Uterus (tissue), 4 donors: ENCODE data around the gene DTD2. TPM values are rescaled to one million over a fixed set of nuclear protein-coding genes. Genes with fewer than 3 reads are reported as not detected.

ENCODE experiments used
- DNase-seq, 2 donors: peaks; one replicate each; pipeline ENCODE4 v3.0.0-alpha.2; 2019 to 2020
- H3K27ac ChIP-seq, 2 donors: fragments of 200-600 bp; sonication (generic); 1 replicate in 1 of 2; 2 replicates in 1 of 2; pipeline ENCODE4 v1.5.1; 2016 to 2018
- H3K27me3 ChIP-seq, 2 donors: fragments of 200-600 bp; sonication (generic); one replicate each; pipeline ENCODE4 v1.5.1; 2018 to 2019; ENCODE audit warnings: control low read depth in 1 of 2
- H3K36me3 ChIP-seq, 2 donors: fragments of 200-600 bp; sonication (generic); one replicate each; pipeline ENCODE4 v1.5.1; 2019; ENCODE audit warnings: control low read depth in 1 of 2
- H3K4me1 ChIP-seq, 2 donors: fragments of 200-600 bp; sonication (generic); one replicate each; pipeline ENCODE4 v1.5.1; 2018 to 2019; ENCODE audit warnings: control low read depth in 1 of 2
- H3K4me3 ChIP-seq, 2 donors: fragments of 200-600 bp; sonication (generic); 1 replicate in 1 of 2; 2 replicates in 1 of 2; pipeline ENCODE4 v1.5.1; 2018 to 2019; ENCODE audit warnings: mild to moderate bottlenecking in 1 of 2
- H3K9me3 ChIP-seq, 2 donors: fragments of 200-600 bp; sonication (generic); one replicate each; pipeline ENCODE4 v1.5.1; 2019; ENCODE audit warnings: control low read depth in 1 of 2
- CTCF ChIP-seq, 4 experiments: fragments of 200-600 bp in 2 of 4; fragments of 450-650 bp in 2 of 4; sonication (generic) in 2 of 4; IDR thresholded peaks; one replicate each; pipeline ENCODE4 v1.5.1; 2016 to 2019; ENCODE audit warnings: antibody characterized with exemption in 4 of 4, mild to moderate bottlenecking in 2 of 4, moderate library complexity in 1 of 4
- POLR2A ChIP-seq, 2 donors: fragments of 450-650 bp; IDR thresholded peaks; one replicate each; pipeline ENCODE4 v1.6.1; 2016; ENCODE audit warnings: antibody characterized with exemption in 2 of 2, mild to moderate bottlenecking in 1 of 2, moderate library complexity in 1 of 2
- intact Hi-C: fragments of 100-400 bp; cut with DNase I; formaldehyde crosslinking; loops from one replicate; pipeline ENCODE4 v1.15.1; 2023; ENCODE audit warnings: low total_unique reads
- total RNA-seq, 4 donors: library from RNA; depleted of rRNA in 3 of 4; stranded (reverse); fragments of >200 nt in 3 of 4; gene quantifications; one replicate each; pipeline versions ENCODE4 v1.1.0 to v1.2.4, GENCODE V29; 2014 to 2023
- donor health status: DM: yes; HTN: yes; CAD: no.

The DTD2 gene
- total RNA-seq, result 10 to 100 TPM in 3 of 4 donors, 1 to 10 TPM in 1; 8.2 to 88.2 (median 36.3) TPM

GRCh38 chr14:31456841-31457664 is at the start of gene DTD2:
TSS of gene DTD2 (minus strand) at chr14:31457506. CDS start at chr14:31457393, 113 bp downstream.
- H3K27me3 ChIP-seq, result no peaks in the 10 kb centered on the region
- DNase-seq, result peak; percentile 93 to 95
- intact Hi-C loops, result no loop called here
- H3K9me3 ChIP-seq, result no peaks in the 10 kb centered on the region
- H3K36me3 ChIP-seq, result no peaks in the 10 kb centered on the region
- H3K27ac ChIP-seq, result peak within 1 kb of the TSS; percentile 90 to 92
- H3K4me1 ChIP-seq, result peaks cover 0 to 7% of the 10 kb centered on the region in 2 donors
- H3K4me3 ChIP-seq, result peak within 1 kb of the TSS; percentile 73 to 78
- TF ChIP-seq CTCF (IDR thresholded peaks at IDR 0.05) (peak in 1 of 4 experiments; percentile 17), POLR2A (IDR thresholded peaks at IDR 0.05) (peak; percentile 81 to 87)

- Histone ChIP-seq H3K36me3 (no peaks in the 10 kb centered on the region), H3K4me1 (peaks cover 0 to 4% of the 10 kb centered on the region in 2 donors), H3K4me3 (no peak overlapping the region), H3K27me3 (no peaks in the 10 kb centered on the region), H3K27ac (no peak overlapping the region), H3K9me3 (no peaks in the 10 kb centered on the region)
- DNase-seq, result no peak
- TF ChIP-seq POLR2A (IDR thresholded peaks at IDR 0.05) (no peak), CTCF (IDR thresholded peaks at IDR 0.05) (no peak)
- intact Hi-C loops, result loop anchor here (10.0 kb wide), 1 partner anchor 749 kb away; no protein-coding TSS in a partner anchor
Measured at GRCh38 chr14:31505411-31505810, 48.1 kb upstream of the DTD2 start.

GRCh38 chr14:31501870-31502269 is 44.6 kb upstream of the DTD2 start:
- Histone ChIP-seq H3K27me3 (no peaks in the 10 kb centered on the region), H3K27ac (no peak overlapping the region), H3K4me3 (no peak overlapping the region), H3K9me3 (no peaks in the 10 kb centered on the region), H3K4me1 (peaks cover 0 to 4% of the 10 kb centered on the region in 2 donors), H3K36me3 (no peaks in the 10 kb centered on the region)
- no peak for TF ChIP-seq CTCF (IDR thresholded peaks at IDR 0.05)
- TF ChIP-seq POLR2A (IDR thresholded peaks at IDR 0.05), result no peak
- intact Hi-C loops, result loop anchor here (10.0 kb wide), 1 partner anchor 753 kb away; no protein-coding TSS in a partner anchor
- no peak for DNase-seq

- Histone ChIP-seq H3K4me1 (no peaks in the 10 kb centered on the region), H3K27ac (no peak overlapping the region)
- TF ChIP-seq CTCF (IDR thresholded peaks at IDR 0.05) (no peak), POLR2A (IDR thresholded peaks at IDR 0.05) (no peak)
Measured at GRCh38 chr14:31492759-31493498, 35.6 kb upstream of the DTD2 start.

GRCh38 chr14:31489691-31490090 is 32.4 kb upstream of the DTD2 start:
- Histone ChIP-seq H3K4me1 (no peaks in the 10 kb centered on the region), H3K36me3 (no peaks in the 10 kb centered on the region), H3K4me3 (no peak overlapping the region), H3K9me3 (no peaks in the 10 kb centered on the region), H3K27ac (no peak overlapping the region), H3K27me3 (no peaks in the 10 kb centered on the region)
- no peak for TF ChIP-seq CTCF (IDR thresholded peaks at IDR 0.05)
- no peak for TF ChIP-seq POLR2A (IDR thresholded peaks at IDR 0.05)
- DNase-seq, result no peak
- intact Hi-C loops, result no loop called here

More at GRCh38 chr14:31492759-31493498, 35.6 kb upstream of the DTD2 start:
- no peaks in the 10 kb centered on the region for H3K9me3 ChIP-seq
- H3K36me3 ChIP-seq, result no peaks in the 10 kb centered on the region
- DNase-seq, result no peak
- H3K27me3 ChIP-seq, result no peaks in the 10 kb centered on the region
- intact Hi-C loops, result no loop called here
- no peak overlapping the region for H3K4me3 ChIP-seq
